HG03460 (cell line): Measurements from ENCODE around the gene CANX.

Source experiments
- ATAC-seq: cut with Tn5 transposase; IDR thresholded peaks from one replicate; pipeline ENCODE4 v1.9.1; 2021; ENCODE audit not compliant: unreplicated experiment

Gene CANX

GRCh38 chr5:179774442-179774841 lies 75.7 kb downstream of the CANX start:
- no peak for ATAC-seq

DNA sequence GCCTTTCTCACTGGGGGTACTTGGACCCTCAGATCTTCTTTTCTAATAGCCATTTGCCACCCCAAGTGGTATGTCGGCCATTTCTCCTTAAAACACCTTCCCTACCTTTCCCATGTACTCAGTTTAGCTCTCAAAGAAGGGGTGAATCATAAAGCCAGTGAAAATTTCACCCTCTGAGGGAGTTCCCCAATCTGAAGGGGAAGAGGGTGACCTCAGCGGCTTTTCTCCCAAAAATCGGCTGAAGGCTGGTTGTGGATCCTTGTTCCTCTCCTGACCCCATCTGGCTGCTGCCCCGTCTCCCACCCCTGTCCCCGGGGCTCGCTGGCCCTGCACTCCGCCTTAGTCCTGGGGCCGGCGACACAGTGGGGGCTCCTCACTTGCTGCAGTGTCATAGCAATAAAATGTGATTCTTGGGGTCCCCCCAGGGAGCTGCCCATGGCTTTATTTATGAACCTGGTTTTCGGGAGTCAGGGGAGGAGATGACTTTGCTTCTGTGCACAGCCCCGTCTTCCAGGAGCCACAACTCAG lies 77.7 kb downstream of the CANX start:
- ATAC-seq, result no peak

DNA sequence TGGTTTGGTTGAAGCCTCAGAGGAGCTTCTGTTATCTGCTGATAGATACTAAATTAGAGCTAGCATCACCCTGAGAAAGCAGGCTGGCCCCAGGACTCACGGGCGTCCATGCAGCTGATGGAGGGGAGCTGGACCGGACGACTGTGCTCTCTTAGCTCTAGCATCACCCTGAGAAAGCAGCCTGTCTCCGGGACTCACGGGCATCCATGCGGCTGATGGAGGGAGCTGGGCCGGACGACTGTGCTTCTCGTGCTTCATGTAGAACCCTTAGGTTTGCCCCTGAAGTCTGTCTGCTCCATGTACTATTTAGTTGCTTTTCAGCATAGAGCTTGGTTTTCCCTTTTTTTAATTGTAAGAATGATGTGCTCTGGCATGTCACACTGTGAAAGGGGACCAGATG lies 78.7 kb downstream of the CANX start:
- ATAC-seq, result no peak

DNA sequence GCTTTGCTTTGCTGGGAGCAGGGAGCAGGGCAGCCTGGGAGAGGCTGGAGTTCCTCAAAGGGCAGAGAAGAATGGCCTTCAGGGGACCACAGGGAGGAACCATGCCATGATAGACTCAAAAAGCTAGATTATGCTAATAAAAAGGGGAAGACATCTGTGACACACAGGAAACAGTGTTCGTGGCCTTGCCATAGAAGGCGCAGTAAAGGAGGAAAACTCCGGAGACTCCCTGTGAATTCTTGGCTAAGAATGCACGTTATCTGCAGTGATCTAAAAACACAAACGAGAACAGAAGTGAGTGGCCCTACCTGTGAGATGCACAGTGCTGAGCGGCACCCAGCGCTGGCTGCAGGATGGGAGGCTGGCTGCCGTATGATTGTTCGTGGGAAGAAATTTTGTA lies 79.1 kb downstream of the CANX start:
- ATAC-seq, result no peak

DNA sequence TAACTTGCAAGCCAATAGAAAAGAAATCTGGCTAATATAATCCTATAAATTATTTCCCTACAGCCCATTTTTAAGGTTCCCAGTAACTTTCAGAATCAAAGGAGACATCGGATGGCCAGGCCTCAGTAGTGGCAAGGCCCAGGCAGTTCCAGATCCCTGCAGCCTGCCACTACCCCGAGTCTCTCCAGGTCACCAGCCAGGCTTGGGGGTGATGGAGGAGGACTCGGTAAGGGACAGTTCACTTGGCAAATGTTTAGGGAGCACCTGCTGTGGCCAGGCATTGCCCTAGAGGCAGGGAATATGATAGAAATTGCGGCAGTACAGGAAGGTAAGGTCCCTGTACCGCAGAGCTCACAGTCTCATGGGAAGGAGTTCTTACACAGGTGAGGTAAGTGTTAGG lies 79.8 kb downstream of the CANX start:
- no peak for ATAC-seq

- no peak for ATAC-seq
Observed at GRCh38 chr5:179779826-179780225, 81.1 kb downstream of the CANX start.

DNA sequence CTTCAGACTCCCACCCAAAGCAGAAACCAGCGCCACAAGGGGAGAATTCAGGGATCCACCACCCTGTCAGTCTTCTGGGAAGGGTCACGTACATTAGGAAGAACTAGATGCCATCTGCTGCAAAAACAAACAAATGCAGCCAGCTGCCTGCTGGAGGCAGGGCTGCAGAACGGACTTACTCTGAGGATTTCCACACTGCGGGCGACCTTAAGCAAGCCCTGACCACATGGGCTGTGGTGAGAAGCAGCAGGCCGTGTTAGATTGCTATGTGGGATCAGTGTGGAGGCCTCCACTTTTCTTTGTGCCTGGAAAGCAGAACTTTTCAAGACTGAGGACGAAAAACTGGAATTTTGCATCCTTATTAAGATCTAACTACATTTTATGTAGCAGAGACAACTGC lies 81.6 kb downstream of the CANX start:
- ATAC-seq, result no peak
